ENCODE data around the gene RBM3.

DNA sequence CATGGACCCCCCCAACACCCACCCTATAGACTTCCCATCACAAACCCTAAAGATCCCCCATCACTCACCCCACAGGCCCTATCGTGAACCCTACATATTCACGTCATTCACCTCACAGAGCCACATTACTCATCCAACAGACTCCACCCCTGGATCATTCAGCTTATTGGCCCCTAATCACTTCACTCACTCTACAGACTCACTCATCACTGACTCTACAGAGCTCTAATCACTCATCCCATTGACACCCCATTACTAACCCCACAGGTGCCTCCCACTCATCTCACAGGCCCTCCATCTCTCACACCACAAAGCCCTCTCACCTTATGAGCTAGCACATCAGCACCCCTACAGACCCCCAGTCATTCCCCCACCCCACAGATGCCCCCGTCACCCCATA, 41.1 kb upstream of the RBM3 start:
- TF ChIP-seq, protein P1, sequence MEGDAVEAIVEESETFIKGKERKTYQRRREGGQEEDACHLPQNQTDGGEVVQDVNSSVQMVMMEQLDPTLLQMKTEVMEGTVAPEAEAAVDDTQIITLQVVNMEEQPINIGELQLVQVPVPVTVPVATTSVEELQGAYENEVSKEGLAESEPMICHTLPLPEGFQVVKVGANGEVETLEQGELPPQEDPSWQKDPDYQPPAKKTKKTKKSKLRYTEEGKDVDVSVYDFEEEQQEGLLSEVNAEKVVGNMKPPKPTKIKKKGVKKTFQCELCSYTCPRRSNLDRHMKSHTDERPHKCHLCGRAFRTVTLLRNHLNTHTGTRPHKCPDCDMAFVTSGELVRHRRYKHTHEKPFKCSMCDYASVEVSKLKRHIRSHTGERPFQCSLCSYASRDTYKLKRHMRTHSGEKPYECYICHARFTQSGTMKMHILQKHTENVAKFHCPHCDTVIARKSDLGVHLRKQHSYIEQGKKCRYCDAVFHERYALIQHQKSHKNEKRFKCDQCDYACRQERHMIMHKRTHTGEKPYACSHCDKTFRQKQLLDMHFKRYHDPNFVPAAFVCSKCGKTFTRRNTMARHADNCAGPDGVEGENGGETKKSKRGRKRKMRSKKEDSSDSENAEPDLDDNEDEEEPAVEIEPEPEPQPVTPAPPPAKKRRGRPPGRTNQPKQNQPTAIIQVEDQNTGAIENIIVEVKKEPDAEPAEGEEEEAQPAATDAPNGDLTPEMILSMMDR (IDR thresholded peaks at IDR 0.05), result no peak
- no peak for TF ChIP-seq POLR2A (IDR thresholded peaks at IDR 0.05)
- TF ChIP-seq EP300 (IDR thresholded peaks at IDR 0.05), result no peak

Measured in gastroesophageal sphincter (tissue), 3 donors.